SK-N-MC (cell line): ENCODE measurements around the gene MRPL55.

Experiments used
- EZH2 ChIP-seq: fragments of 200-600 bp; sonication (generic); IDR thresholded peaks from one replicate; pipeline ENCODE4 v1.6.1; 2017; ENCODE audit warnings: antibody characterized with exemption
- FOXP2 ChIP-seq: optimal IDR thresholded peaks from 2 replicates; pipeline ENCODE3; 2011; ENCODE audit warnings: mild to moderate bottlenecking, moderate library complexity; ENCODE audit not compliant: insufficient read depth; ENCODE audit errors: extremely low read length, control extremely low read depth
- POLR2AphosphoS5 ChIP-seq: IDR thresholded peaks from 2 replicates; pipeline ENCODE4 v1.6.1; 2012; ENCODE audit warnings: mild to moderate bottlenecking, low read depth, low read length, borderline replicate concordance

- no peak for TF ChIP-seq EZH2
- TF ChIP-seq POLR2AphosphoS5: no peak
- TF ChIP-seq FOXP2: no peak
Measured at GRCh38 chr1:228081144-228081543, 28.0 kb downstream of the MRPL55 start.
